AG20443 (cell line): ENCODE measurements around the gene ANKRD30B.
"Not testable (repeated sequence)": the region's sequence is repeated elsewhere in the genome, so short reads cannot be mapped to it uniquely, and the experiment has no call there.

Experiments used
- DNase-seq: peaks from one replicate; pipeline ENCODE4 v3.0.0; 2012; ENCODE audit warnings: low spot score, mixed read lengths

ANKRD30B gene, protein sequence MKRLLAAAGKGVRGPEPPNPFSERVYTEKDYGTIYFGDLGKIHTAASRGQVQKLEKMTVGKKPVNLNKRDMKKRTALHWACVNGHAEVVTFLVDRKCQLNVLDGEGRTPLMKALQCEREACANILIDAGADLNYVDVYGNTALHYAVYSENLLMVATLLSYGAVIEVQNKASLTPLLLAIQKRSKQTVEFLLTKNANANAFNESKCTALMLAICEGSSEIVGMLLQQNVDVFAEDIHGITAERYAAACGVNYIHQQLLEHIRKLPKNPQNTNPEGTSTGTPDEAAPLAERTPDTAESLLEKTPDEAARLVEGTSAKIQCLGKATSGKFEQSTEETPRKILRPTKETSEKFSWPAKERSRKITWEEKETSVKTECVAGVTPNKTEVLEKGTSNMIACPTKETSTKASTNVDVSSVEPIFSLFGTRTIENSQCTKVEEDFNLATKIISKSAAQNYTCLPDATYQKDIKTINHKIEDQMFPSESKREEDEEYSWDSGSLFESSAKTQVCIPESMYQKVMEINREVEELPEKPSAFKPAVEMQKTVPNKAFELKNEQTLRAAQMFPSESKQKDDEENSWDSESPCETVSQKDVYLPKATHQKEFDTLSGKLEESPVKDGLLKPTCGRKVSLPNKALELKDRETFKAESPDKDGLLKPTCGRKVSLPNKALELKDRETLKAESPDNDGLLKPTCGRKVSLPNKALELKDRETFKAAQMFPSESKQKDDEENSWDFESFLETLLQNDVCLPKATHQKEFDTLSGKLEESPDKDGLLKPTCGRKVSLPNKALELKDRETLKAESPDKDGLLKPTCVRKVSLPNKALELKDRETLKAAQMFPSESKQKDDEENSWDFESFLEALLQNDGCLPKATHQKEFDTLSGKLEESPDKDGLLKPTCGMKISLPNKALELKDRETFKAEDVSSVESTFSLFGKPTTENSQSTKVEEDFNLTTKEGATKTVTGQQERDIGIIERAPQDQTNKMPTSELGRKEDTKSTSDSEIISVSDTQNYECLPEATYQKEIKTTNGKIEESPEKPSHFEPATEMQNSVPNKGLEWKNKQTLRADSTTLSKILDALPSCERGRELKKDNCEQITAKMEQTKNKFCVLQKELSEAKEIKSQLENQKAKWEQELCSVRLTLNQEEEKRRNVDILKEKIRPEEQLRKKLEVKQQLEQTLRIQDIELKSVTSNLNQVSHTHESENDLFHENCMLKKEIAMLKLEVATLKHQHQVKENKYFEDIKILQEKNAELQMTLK (N-terminal part only)

DNA sequence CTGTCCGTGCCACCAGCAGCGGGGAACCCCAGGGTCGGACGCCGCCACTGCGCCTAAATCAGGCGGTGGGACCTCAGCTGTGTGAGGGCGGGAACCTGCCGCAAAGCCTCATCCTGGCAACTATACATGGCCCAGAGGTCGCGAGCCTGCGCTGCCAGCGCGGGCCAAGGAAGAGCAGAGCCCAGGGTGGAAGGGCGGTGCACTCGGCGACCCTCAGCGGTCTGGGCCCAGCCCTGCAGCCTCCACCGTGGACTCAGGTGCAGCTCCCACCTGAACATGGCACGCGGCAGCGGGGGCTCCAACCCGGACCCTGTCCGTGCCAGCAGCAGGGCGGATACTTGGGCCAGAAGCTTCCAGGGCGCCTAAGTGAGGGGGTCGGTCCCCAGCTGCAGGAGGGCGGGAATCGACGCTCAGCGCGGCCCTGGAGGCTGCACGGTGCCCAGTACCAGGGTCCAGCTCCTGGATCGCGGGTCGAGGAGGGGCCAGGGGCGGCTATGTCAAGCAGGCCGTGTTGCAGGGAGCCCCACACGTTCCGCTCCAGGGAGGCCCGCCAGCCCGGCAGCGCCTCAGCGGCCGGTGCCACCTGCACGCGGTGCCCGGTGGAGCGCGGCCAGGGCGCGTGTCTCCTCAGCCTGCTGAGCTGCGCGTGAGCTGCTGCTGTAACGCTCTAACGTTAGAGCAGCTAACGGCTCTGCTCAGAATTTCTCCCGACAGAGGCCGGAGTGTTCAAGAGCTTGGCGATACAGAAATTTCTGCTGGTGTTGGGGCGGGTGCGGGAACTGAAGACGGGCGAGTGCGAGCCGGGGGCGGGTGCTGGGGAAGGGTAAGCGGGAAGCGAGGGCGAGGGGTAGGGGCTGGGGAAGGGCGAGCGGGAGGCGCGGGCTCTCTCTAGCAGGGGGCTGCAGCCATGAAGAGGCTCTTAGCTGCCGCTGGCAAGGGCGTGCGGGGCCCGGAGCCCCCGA lies at the start of gene ANKRD30B:
Gene ANKRD30B, plus strand, starts transcription at position 660 of the 962 bp plus-strand sequence. Its CDS starts 248 bp downstream, at position 908.
- DNase-seq = peak; percentile 22

DNA sequence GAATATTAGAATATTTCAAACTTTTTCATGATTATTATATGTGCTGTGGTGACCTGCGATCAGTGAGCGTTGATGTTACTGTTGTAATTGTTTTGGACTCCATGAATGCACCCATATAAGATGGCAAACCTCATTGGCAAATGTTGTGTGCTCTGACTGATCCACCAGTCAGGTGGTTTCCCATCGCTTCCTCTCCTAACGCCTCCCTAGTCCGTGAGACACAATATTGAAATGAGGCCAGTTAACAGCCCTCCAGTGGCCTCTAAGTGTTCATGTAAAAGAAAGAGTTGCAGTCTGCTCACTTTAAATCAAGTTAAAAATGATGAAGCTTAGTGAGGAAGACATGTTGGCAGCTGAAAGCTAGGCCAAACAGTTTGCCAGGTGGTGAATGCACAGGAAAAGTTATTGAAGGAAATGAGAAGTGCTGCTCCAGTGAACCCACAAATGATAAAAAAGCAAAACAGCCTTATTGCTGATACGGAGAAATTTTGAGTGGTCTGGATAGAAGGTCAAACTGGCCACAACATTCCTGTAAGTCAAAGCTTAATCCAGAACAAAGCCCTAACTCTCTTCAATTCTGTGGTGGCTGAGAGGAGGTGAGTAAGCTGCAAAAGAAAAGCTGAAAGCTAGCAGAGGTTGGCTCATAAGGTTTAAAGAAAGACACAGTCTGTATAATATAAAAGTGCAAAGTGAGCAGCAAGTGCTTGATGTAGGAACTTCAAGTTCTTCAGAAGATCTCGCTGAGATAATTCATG lies 46.5 kb upstream of the ANKRD30B start:
- DNase-seq = not testable (repeated sequence)

- DNase-seq = not testable (repeated sequence)
Measured at GRCh38 chr18:14709761-14710160, 38.2 kb upstream of the ANKRD30B start.

- not testable (repeated sequence) for DNase-seq
Measured at GRCh38 chr18:14721569-14721968, 26.4 kb upstream of the ANKRD30B start.

GRCh38 chr18:14739056-14739455 lies 8.9 kb upstream of the ANKRD30B start:
- not testable (repeated sequence) for DNase-seq

DNA sequence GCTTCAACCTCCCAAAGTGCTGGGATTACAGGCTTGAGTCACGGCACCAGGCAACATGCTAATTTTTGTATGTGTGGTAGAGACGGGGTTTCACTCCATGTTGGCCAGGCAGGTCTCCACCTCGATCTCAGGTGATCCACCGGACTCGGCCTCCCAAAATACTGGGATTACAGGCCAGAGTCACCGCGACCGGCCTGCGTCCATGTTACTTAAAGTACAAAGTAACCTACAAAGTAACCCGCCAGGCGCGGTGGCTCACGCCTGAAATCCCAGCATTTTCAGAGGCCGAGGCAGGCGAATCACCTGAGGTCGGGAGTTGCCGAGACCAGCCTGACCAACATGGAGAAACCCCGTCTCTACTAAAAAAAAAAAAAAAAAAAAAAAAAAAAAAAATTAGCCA lies 1.1 kb upstream of the ANKRD30B start:
- no peak for DNase-seq

DNA sequence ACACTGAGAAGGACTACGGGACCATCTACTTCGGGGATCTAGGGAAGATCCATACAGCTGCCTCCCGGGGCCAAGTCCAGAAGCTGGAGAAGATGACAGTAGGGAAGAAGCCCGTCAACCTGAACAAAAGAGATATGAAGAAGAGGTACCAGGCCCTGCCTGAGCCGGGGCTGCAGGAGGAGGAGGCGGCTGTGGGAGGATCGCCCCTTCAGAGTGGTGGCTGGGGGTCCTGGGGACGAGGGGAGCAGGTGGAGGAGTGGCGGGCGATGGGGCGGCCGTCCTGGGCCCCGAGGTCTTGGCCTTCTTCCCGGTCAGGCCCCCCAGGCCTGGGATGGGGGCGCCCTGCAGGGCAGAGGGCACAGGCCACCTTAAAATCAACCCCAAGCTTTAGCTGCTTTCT lies 524 bp downstream of the ANKRD30B start:
- DNase-seq = peak; percentile 6

DNA sequence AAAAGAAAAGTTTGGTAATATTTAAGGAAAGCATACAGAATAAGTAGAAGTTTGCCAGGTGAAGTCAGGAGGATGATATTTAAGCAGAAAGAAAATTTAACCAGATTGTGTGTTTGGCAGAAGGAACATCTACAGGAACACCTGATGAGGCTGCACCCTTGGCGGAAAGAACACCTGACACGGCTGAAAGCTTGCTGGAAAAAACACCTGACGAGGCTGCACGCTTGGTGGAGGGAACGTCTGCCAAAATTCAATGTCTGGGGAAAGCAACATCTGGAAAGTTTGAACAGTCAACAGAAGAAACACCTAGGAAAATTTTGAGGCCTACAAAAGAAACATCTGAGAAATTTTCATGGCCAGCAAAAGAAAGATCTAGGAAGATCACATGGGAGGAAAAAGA lies 15.6 kb downstream of the ANKRD30B start:
- not testable (repeated sequence) for DNase-seq

DNA sequence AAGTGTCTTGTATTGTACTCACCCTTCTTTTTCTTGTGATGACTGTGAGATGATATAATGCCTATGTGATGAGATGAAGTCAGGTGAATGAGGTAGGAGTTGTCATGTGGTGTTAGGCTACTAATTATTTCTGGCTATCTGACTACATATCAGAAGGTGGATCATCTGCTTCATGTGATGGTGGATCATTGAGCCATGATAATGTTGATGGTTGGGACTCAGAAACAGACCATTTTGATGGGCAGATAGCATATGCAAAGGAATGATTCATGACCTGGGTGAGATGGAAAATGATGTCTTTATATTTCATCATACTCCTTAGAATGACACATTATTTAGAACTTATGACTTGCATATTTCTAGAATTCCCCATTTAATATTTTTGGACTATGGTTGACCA lies 19.5 kb downstream of the ANKRD30B start:
- DNase-seq = no peak

DNA sequence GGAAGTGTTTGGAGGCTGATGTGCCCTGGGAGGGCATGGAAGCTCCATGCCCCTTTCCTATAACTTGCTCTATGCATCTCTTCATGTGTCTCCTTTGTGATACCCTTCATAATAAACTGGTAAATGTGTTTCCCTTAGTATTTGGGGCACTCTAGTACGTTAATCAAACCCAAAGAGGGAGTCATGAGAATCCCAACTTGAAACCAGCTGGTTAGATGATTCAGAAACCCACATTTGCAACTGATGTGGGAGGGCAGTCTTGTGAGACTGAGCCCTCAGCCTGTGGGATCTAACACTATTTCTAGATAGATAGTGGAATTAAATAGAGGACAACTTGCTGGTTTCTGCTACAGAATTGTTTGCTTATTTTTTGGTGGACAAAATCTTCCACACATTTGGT lies 20.3 kb downstream of the ANKRD30B start:
- no peak for DNase-seq

DNA sequence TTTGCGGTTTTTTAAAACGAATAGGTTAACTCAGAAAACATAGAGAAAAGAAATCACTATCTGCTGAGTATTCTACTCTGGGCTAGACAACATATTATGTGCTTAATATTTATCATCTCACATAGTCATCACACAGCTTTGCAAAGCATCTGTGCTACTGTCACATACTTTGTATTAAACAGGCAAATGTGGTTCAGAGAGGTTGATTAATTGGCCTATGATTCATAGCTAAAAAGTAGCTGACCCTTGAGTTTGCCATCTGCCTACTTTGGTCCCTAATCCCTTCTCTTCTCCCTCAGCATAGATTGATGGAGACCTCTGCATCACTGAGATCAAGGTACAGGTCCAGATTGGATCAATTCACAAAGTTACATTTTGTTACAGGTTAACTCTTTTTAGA lies 21.4 kb downstream of the ANKRD30B start:
- no peak for DNase-seq

- peak; percentile 9 for DNase-seq
Measured at GRCh38 chr18:14776801-14777200, 28.8 kb downstream of the ANKRD30B start.

GRCh38 chr18:14781671-14782070 lies 33.7 kb downstream of the ANKRD30B start:
- DNase-seq = no peak

- DNase-seq = no peak
Measured at GRCh38 chr18:14784133-14784532, 36.2 kb downstream of the ANKRD30B start.

DNA sequence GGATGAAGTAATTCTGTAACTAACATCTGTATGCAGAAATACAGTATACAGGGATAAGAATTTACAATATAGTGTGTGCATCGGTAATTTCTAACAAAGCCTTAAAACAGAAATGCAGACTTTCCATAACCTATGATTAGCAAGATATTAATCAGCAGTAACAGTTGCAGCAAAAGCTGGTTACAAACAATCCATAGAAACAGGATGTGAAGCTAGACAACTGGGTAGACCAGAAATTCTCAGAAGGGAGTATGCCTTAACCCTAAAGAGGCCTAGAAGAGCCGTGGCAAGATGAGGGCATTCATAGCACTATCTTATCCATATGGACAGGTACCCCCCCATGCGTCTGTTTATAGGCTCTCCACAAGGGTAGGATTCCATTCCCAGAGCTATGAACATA lies 48.9 kb downstream of the ANKRD30B start:
- DNase-seq = not testable (repeated sequence)

- DNase-seq = not testable (repeated sequence)
Measured at GRCh38 chr18:14797969-14798764, 50.2 kb downstream of the ANKRD30B start.

GRCh38 chr18:14811081-14811480 lies 63.1 kb downstream of the ANKRD30B start:
- not testable (repeated sequence) for DNase-seq

- DNase-seq = peak; percentile 8
Measured at GRCh38 chr18:14826972-14827632, 79.1 kb downstream of the ANKRD30B start.

GRCh38 chr18:14841607-14842006 lies 93.6 kb downstream of the ANKRD30B start:
- DNase-seq = not testable (repeated sequence)
